IPS-18a (cell line): ENCODE measurements around the gene ABTB2.
A peak's percentile ranks its signal among the peaks of the same experiment; 100 is the strongest.

Experiments used
- H3K27ac ChIP-seq: one replicate; pipeline ENCODE4 v1.5.1; 2013; ENCODE audit warnings: low read length
- H3K27me3 ChIP-seq: one replicate; pipeline ENCODE4 v1.6.1; 2013; ENCODE audit warnings: mild to moderate bottlenecking, low read length; ENCODE audit not compliant: control insufficient read depth, insufficient read depth
- H3K36me3 ChIP-seq: one replicate; pipeline ENCODE4 v1.6.1; 2013; ENCODE audit warnings: low read depth, low read length; ENCODE audit not compliant: control insufficient read depth
- H3K4me1 ChIP-seq: one replicate; pipeline ENCODE4 v1.6.1; 2013; ENCODE audit warnings: low read depth, low read length; ENCODE audit not compliant: control insufficient read depth
- H3K4me3 ChIP-seq: one replicate; pipeline ENCODE4 v1.5.1; 2013; ENCODE audit warnings: low read length
- H3K9ac ChIP-seq: one replicate; pipeline ENCODE4 v1.6.1; 2013; ENCODE audit warnings: mild to moderate bottlenecking, low read length, moderate library complexity
- H3K9me3 ChIP-seq: one replicate; pipeline ENCODE4 v1.6.1; 2013; ENCODE audit warnings: low read depth, low read length; ENCODE audit not compliant: control insufficient read depth

Gene ABTB2

GRCh38 chr11:34199525-34199924 is 158.3 kb downstream of the ABTB2 start:
- Histone ChIP-seq H3K27ac (no peak overlapping the region), H3K27me3 (no peaks in the 10 kb centered on the region), H3K9me3 (no peaks in the 10 kb centered on the region), H3K4me1 (peaks cover 5% of the 10 kb centered on the region), H3K9ac (no peak overlapping the region), H3K36me3 (no peaks in the 10 kb centered on the region), H3K4me3 (no peak overlapping the region)

- Histone ChIP-seq H3K36me3 (no peaks in the 10 kb centered on the region), H3K4me3 (no peak overlapping the region), H3K9me3 (no peaks in the 10 kb centered on the region), H3K27ac (no peak overlapping the region), H3K9ac (no peak overlapping the region), H3K27me3 (no peaks in the 10 kb centered on the region), H3K4me1 (peaks cover 14% of the 10 kb centered on the region)
Observed at GRCh38 chr11:34198523-34198922, 159.3 kb downstream of the ABTB2 start.

- Histone ChIP-seq H3K27ac (no peak overlapping the region), H3K4me3 (no peak overlapping the region)
Observed at GRCh38 chr11:34197256-34197655, 160.6 kb downstream of the ABTB2 start.

GRCh38 chr11:34194576-34195335 is 163.1 kb downstream of the ABTB2 start:
- H3K9ac ChIP-seq: no peak overlapping the region
- H3K27me3 ChIP-seq: no peaks in the 10 kb centered on the region
- no peaks in the 10 kb centered on the region for H3K36me3 ChIP-seq
- H3K27ac ChIP-seq: no peak overlapping the region
- H3K4me1 ChIP-seq: peaks cover 21% of the 10 kb centered on the region
- no peaks in the 10 kb centered on the region for H3K9me3 ChIP-seq
- no peak overlapping the region for H3K4me3 ChIP-seq

More at GRCh38 chr11:34197256-34197655, 160.6 kb downstream of the ABTB2 start:
- H3K9ac ChIP-seq: no peak overlapping the region
- no peaks in the 10 kb centered on the region for H3K36me3 ChIP-seq
- no peaks in the 10 kb centered on the region for H3K9me3 ChIP-seq
- peaks cover 24% of the 10 kb centered on the region for H3K4me1 ChIP-seq
- no peaks in the 10 kb centered on the region for H3K27me3 ChIP-seq

GRCh38 chr11:34192481-34193401 is 165.1 kb downstream of the ABTB2 start:
- no peaks in the 10 kb centered on the region for H3K9me3 ChIP-seq
- peaks cover 32% of the 10 kb centered on the region for H3K4me1 ChIP-seq
- no peaks in the 10 kb centered on the region for H3K27me3 ChIP-seq
- H3K36me3 ChIP-seq: no peaks in the 10 kb centered on the region
- no peak overlapping the region for H3K27ac ChIP-seq
- no peak overlapping the region for H3K9ac ChIP-seq
- H3K4me3 ChIP-seq: no peak overlapping the region

- Histone ChIP-seq H3K9ac (no peak overlapping the region), H3K4me1 (peaks cover 39% of the 10 kb centered on the region), H3K27me3 (no peaks in the 10 kb centered on the region), H3K9me3 (no peaks in the 10 kb centered on the region), H3K27ac (no peak overlapping the region), H3K36me3 (no peaks in the 10 kb centered on the region), H3K4me3 (no peak overlapping the region)
Observed at GRCh38 chr11:34191578-34191977, 166.2 kb downstream of the ABTB2 start.

- Histone ChIP-seq H3K4me3 (no peak overlapping the region), H3K27me3 (no peaks in the 10 kb centered on the region), H3K4me1 (peaks cover 50% of the 10 kb centered on the region), H3K36me3 (no peaks in the 10 kb centered on the region), H3K9me3 (no peaks in the 10 kb centered on the region), H3K9ac (no peak overlapping the region), H3K27ac (no peak overlapping the region)
Observed at GRCh38 chr11:34190192-34191139, 167.3 kb downstream of the ABTB2 start.

GRCh38 chr11:34189191-34189590 is 168.6 kb downstream of the ABTB2 start:
- no peaks in the 10 kb centered on the region for H3K27me3 ChIP-seq
- no peaks in the 10 kb centered on the region for H3K36me3 ChIP-seq
- H3K9ac ChIP-seq: no peak overlapping the region
- peaks cover 47% of the 10 kb centered on the region for H3K4me1 ChIP-seq
- no peaks in the 10 kb centered on the region for H3K9me3 ChIP-seq
- no peak overlapping the region for H3K27ac ChIP-seq
- H3K4me3 ChIP-seq: no peak overlapping the region

- H3K4me1 ChIP-seq: peaks cover 37% of the 10 kb centered on the region
- H3K9me3 ChIP-seq: no peaks in the 10 kb centered on the region
- H3K4me3 ChIP-seq: no peak overlapping the region
- no peaks in the 10 kb centered on the region for H3K36me3 ChIP-seq
- H3K27ac ChIP-seq: no peak overlapping the region
- H3K27me3 ChIP-seq: no peaks in the 10 kb centered on the region
- no peak overlapping the region for H3K9ac ChIP-seq
Observed at GRCh38 chr11:34188181-34188580, 169.6 kb downstream of the ABTB2 start.

GRCh38 chr11:34185926-34186841 is 171.6 kb downstream of the ABTB2 start:
- H3K27me3 ChIP-seq: no peaks in the 10 kb centered on the region
- H3K9ac ChIP-seq: no peak overlapping the region
- H3K36me3 ChIP-seq: no peaks in the 10 kb centered on the region
- H3K4me1 ChIP-seq: peaks cover 31% of the 10 kb centered on the region
- H3K9me3 ChIP-seq: no peaks in the 10 kb centered on the region
- H3K27ac ChIP-seq: peak overlapping the region; percentile 49
- H3K4me3 ChIP-seq: peak overlapping the region; percentile 29
